HG03196 (cell line): Measurements from ENCODE around the gene JUND.

Experiments
- ATAC-seq: cut with Tn5 transposase; IDR thresholded peaks from one replicate; pipeline ENCODE4 v1.9.1; 2021; ENCODE audit not compliant: unreplicated experiment

JUND gene

GRCh38 chr19:18271433-18271841 lies 10.0 kb downstream of the JUND start:
- ATAC-seq: no peak

- no peak for ATAC-seq
Measured at GRCh38 chr19:18270326-18270725, 11.1 kb downstream of the JUND start.

GRCh38 chr19:18269070-18269723 lies 12.2 kb downstream of the JUND start:
- no peak for ATAC-seq

GRCh38 chr19:18266771-18267686 lies 14.4 kb downstream of the JUND start:
- ATAC-seq: no peak

- no peak for ATAC-seq
Measured at GRCh38 chr19:18265582-18265981, 15.8 kb downstream of the JUND start.

- no peak for ATAC-seq
Measured at GRCh38 chr19:18264971-18265540, 16.4 kb downstream of the JUND start.

GRCh38 chr19:18264137-18264854 lies 17.1 kb downstream of the JUND start:
- no peak for ATAC-seq

- no peak for ATAC-seq
Measured at GRCh38 chr19:18263324-18264136, 17.9 kb downstream of the JUND start.

GRCh38 chr19:18262917-18263316 lies 18.5 kb downstream of the JUND start:
- no peak for ATAC-seq

- no peak for ATAC-seq
Measured at GRCh38 chr19:18262144-18262543, 19.3 kb downstream of the JUND start.

- ATAC-seq: no peak
Measured at GRCh38 chr19:18261474-18261873, 19.9 kb downstream of the JUND start.

- no peak for ATAC-seq
Measured at GRCh38 chr19:18259893-18260292, 21.5 kb downstream of the JUND start.

- ATAC-seq: no peak
Measured at GRCh38 chr19:18257503-18258470, 23.6 kb downstream of the JUND start.

- ATAC-seq: no peak
Measured at GRCh38 chr19:18254546-18255503, 26.6 kb downstream of the JUND start.

GRCh38 chr19:18253716-18254115 lies 27.7 kb downstream of the JUND start:
- ATAC-seq: no peak

- no peak for ATAC-seq
Measured at GRCh38 chr19:18253130-18253529, 28.3 kb downstream of the JUND start.

GRCh38 chr19:18252370-18252717 lies 29.1 kb downstream of the JUND start:
- no peak for ATAC-seq
